H1 (cell line): ENCODE measurements around the gene CORO1C. TPM values are rescaled to one million over a fixed set of nuclear protein-coding genes. Genes with fewer than 3 reads are reported as not detected.

Source experiments
- CTCF ChIA-PET: fragments of 300-600 bp; sonication (Branson Sonifier 250); formaldehyde crosslinking; loops from one replicate; lab custom pipeline; 2021; ENCODE audit not compliant: partially characterized antibody; lab: Charles Lee
- POLR2A ChIA-PET: fragments of 300-600 bp; sonication (Branson Sonifier 250); formaldehyde crosslinking; loops from one replicate; lab custom pipeline; 2021; ENCODE audit warnings: inconsistent platforms; ENCODE audit not compliant: partially characterized antibody; lab: Charles Lee
- DNase-seq, 2 experiments: peaks; one replicate each; pipeline versions ENCODE4 v3.0.0 to v3.0.0-alpha.2; 2010 to 2022; ENCODE audit warnings: low spot score in 2 of 2, low read depth in 1 of 2, mixed read lengths in 1 of 2
- FAIRE-seq: peaks from 2 replicates; lab custom pipeline; 2011; peaks lifted over from hg19 to GRCh38; lab: Jason Lieb, UNC
- H2AFZ ChIP-seq: 2 replicates; pipeline ENCODE4 v1.8.1; 2012; ENCODE audit warnings: low read length, inconsistent platforms
- H2AK5ac ChIP-seq: 2 replicates; pipeline ENCODE4 v1.6.1; 2013; ENCODE audit warnings: low read depth, low read length
- H2BK120ac ChIP-seq: replicated peaks from 2 replicates; pipeline ENCODE3; 2013; ENCODE audit warnings: low read depth, low read length, inconsistent platforms
- H2BK12ac ChIP-seq: 2 replicates; pipeline ENCODE4 v1.6.1; 2013; ENCODE audit warnings: low read depth, low read length
- H2BK15ac ChIP-seq: 2 replicates; pipeline ENCODE4 v1.6.1; 2013; ENCODE audit warnings: low read length
- H2BK20ac ChIP-seq: 2 replicates; pipeline ENCODE4 v1.6.1; 2013; ENCODE audit warnings: low read length
- H2BK5ac ChIP-seq: 2 replicates; pipeline ENCODE4 v1.6.1; 2013; ENCODE audit warnings: low read depth, low read length
- H3K14ac ChIP-seq: 2 replicates; pipeline ENCODE4 v1.6.1; 2013; ENCODE audit warnings: inconsistent platforms; ENCODE audit not compliant: insufficient read length
- H3K18ac ChIP-seq: 2 replicates; pipeline ENCODE4 v1.6.1; 2013; ENCODE audit warnings: low read length; ENCODE audit errors: extremely low read depth
- H3K23ac ChIP-seq: 2 replicates; pipeline ENCODE4 v1.6.1; 2013; ENCODE audit warnings: inconsistent platforms; ENCODE audit not compliant: insufficient read length
- H3K23me2 ChIP-seq: 2 replicates; pipeline ENCODE4 v1.6.1; 2013; ENCODE audit warnings: low read depth, low read length
- H3K27ac ChIP-seq: 2 replicates; pipeline ENCODE4 v1.6.1; 2011; ENCODE audit warnings: low read depth, low read length, inconsistent platforms
- H3K27me3 ChIP-seq, 4 experiments: replicated peaks in 1 of 4; 1 replicate in 1 of 4; 2 replicates in 3 of 4; pipeline versions ENCODE4 v1.6.1 to v1.8.1; 2011 to 2013; ENCODE audit warnings: low read length in 3 of 4, mild to moderate bottlenecking in 3 of 4, inconsistent platforms in 2 of 4, mixed read lengths in 2 of 4, moderate library complexity in 1 of 4; ENCODE audit not compliant: control insufficient read depth in 3 of 4, insufficient read depth in 3 of 4; ENCODE audit errors: extremely low read depth in 1 of 4
- H3K36me3 ChIP-seq, 4 experiments: 2 replicates each; pipeline versions ENCODE4 v1.6.1 to v1.8.1; 2011 to 2013; ENCODE audit warnings: mild to moderate bottlenecking in 4 of 4, low read length in 3 of 4, moderate library complexity in 2 of 4, control low read depth in 1 of 4, inconsistent platforms in 1 of 4; ENCODE audit not compliant: insufficient read depth in 4 of 4, control insufficient read depth in 2 of 4
- H3K4ac ChIP-seq: replicated peaks from 2 replicates; pipeline ENCODE3; 2013; ENCODE audit warnings: low read length, low read depth, mixed read lengths, inconsistent platforms; ENCODE audit not compliant: insufficient read length
- H3K4me1 ChIP-seq, 4 experiments: replicated peaks in 1 of 4; 1 replicate in 1 of 4; 2 replicates in 3 of 4; pipeline versions ENCODE4 v1.6.1 to v1.8.1; 2011 to 2013; ENCODE audit warnings: low read length in 3 of 4, inconsistent platforms in 2 of 4, mixed read lengths in 1 of 4; ENCODE audit not compliant: insufficient read depth in 4 of 4, control insufficient read depth in 3 of 4
- H3K4me2 ChIP-seq, 2 experiments: 2 replicates each; pipeline versions ENCODE4 v1.6.1 to v1.8.1; 2011 to 2013; ENCODE audit warnings: low read depth in 2 of 2, low read length in 2 of 2, control low read depth in 1 of 2, inconsistent platforms in 1 of 2, mild to moderate bottlenecking in 1 of 2; ENCODE audit not compliant: insufficient read depth in 1 of 2
- H3K4me3 ChIP-seq, 4 experiments: fragments of 200-600, 300-600 bp in 1 of 4; sonication (generic), shearing (Covaris generic), sonication (Bioruptor Twin) in 1 of 4; 2 replicates each; pipeline versions ENCODE4 v1.5.1 to v1.8.1; 2011 to 2016; ENCODE audit warnings: low read length in 4 of 4, low read depth in 3 of 4, control low read depth in 2 of 4, inconsistent platforms in 2 of 4, mild to moderate bottlenecking in 2 of 4, mixed read lengths in 1 of 4, moderate library complexity in 1 of 4; ENCODE audit not compliant: insufficient read depth in 2 of 4; ENCODE audit errors: extremely low read depth in 1 of 4
- H3K56ac ChIP-seq: replicated peaks from 2 replicates; pipeline ENCODE3; 2013; ENCODE audit warnings: low read depth, mild to moderate bottlenecking, mixed read lengths, low read length, inconsistent platforms; ENCODE audit not compliant: insufficient read length
- H3K79me1 ChIP-seq: 2 replicates; pipeline ENCODE4 v1.6.1; 2013; ENCODE audit warnings: low read depth, low read length, control low read depth
- H3K79me2 ChIP-seq, 2 experiments: 2 replicates each; pipeline versions ENCODE4 v1.6.1 to v1.8.1; 2012 to 2013; ENCODE audit warnings: low read length in 2 of 2, mild to moderate bottlenecking in 2 of 2, inconsistent platforms in 1 of 2; ENCODE audit not compliant: insufficient read depth in 2 of 2, control insufficient read depth in 1 of 2
- H3K9ac ChIP-seq, 4 experiments: replicated peaks in 1 of 4; 1 replicate in 1 of 4; 2 replicates in 3 of 4; pipeline versions ENCODE4 v1.6.1 to v1.8.1; 2011 to 2013; ENCODE audit warnings: low read depth in 3 of 4, low read length in 3 of 4, control low read depth in 2 of 4, mild to moderate bottlenecking in 2 of 4, moderate library complexity in 2 of 4, inconsistent platforms in 1 of 4; ENCODE audit errors: extremely low read depth in 1 of 4
- H3K9me3 ChIP-seq, 2 experiments: 2 replicates each; pipeline versions ENCODE4 v1.6.1 to v1.8.1; 2012 to 2013; ENCODE audit warnings: mild to moderate bottlenecking in 2 of 2, moderate library complexity in 2 of 2, control low read depth in 1 of 2, inconsistent platforms in 1 of 2, low read depth in 1 of 2, low read length in 1 of 2, mixed read lengths in 1 of 2; ENCODE audit not compliant: insufficient read depth in 2 of 2
- H4K20me1 ChIP-seq, 2 experiments: replicated peaks in 1 of 2; 2 replicates each; pipeline versions ENCODE3 to v1.8.1; 2011 to 2013; ENCODE audit warnings: inconsistent platforms in 2 of 2, low read length in 2 of 2, mild to moderate bottlenecking in 1 of 2; ENCODE audit not compliant: insufficient read depth in 2 of 2, control insufficient read depth in 1 of 2
- H4K5ac ChIP-seq: 2 replicates; pipeline ENCODE4 v1.6.1; 2013; ENCODE audit warnings: low read length, low read depth, mixed read lengths, inconsistent platforms; ENCODE audit not compliant: insufficient read length
- H4K8ac ChIP-seq: 2 replicates; pipeline ENCODE4 v1.8.0; 2013; ENCODE audit warnings: mild to moderate bottlenecking, moderate library complexity, low read length, inconsistent platforms; ENCODE audit not compliant: insufficient read depth; ENCODE audit errors: extremely low read depth
- H4K91ac ChIP-seq: replicated peaks from 2 replicates; pipeline ENCODE3; 2013; ENCODE audit warnings: low read length, mixed read lengths, inconsistent platforms; ENCODE audit not compliant: insufficient read length
- ATF2 ChIP-seq: IDR thresholded peaks from 2 replicates; pipeline ENCODE4 v1.6.1; 2012; ENCODE audit warnings: low read length, inconsistent platforms
- CBX8 ChIP-seq: fragments of 300-800, 300-1000 bp; sonication (generic); IDR thresholded peaks from 2 replicates; pipeline ENCODE4 v1.7.1; 2016; ENCODE audit warnings: low read depth, low read length, borderline replicate concordance
- EGR1 ChIP-seq: IDR thresholded peaks from 2 replicates; pipeline ENCODE4 v1.6.1; 2011; ENCODE audit warnings: low read depth, low read length, borderline replicate concordance
- EZH2 ChIP-seq: fragments of 200-600 bp; sonication (generic); IDR thresholded peaks from 2 replicates; pipeline ENCODE4 v1.7.1; 2012; ENCODE audit warnings: low read depth, mild to moderate bottlenecking, moderate library complexity, low read length, inconsistent platforms; ENCODE audit not compliant: severe bottlenecking
- GTF2F1 ChIP-seq: IDR thresholded peaks from 2 replicates; pipeline ENCODE4 v1.6.1; 2012; ENCODE audit warnings: low read depth, low read length, improper control_type of control experiment, borderline replicate concordance
- HDAC2 ChIP-seq, 2 experiments: fragments of 300-600 bp in 1 of 2; sonication (generic) in 1 of 2; IDR thresholded peaks; 2 replicates each; pipeline ENCODE4 v1.6.1; 2011 to 2012; ENCODE audit warnings: low read depth in 2 of 2, low read length in 2 of 2, mild to moderate bottlenecking in 2 of 2, moderate library complexity in 2 of 2, borderline replicate concordance in 1 of 2, inconsistent platforms in 1 of 2
- NANOG ChIP-seq: IDR thresholded peaks from 2 replicates; pipeline ENCODE4 v1.6.1; 2011; ENCODE audit warnings: low read length, low read depth, mild to moderate bottlenecking, inconsistent platforms; ENCODE audit not compliant: insufficient read depth, poor library complexity, severe bottlenecking
- RAD21 ChIP-seq, 2 experiments: IDR thresholded peaks in 1 of 2; conservative IDR thresholded peaks in 1 of 2; 2 replicates each; pipeline ENCODE4 v1.6.1; 2011; ENCODE audit warnings: low read depth in 2 of 2, low read length in 2 of 2, improper control_type of control experiment in 1 of 2, inconsistent platforms in 1 of 2, mild to moderate bottlenecking in 1 of 2, moderate library complexity in 1 of 2
- WGBS, 2 experiments: shearing (Covaris generic) in 1 of 2; methylation state at CpG; one replicate each; pipeline versions ENCODE4 v1.1.6 to v1.1.7; 2013 to 2015; ENCODE audit warnings: low lambda C conversion rate in 2 of 2, mixed read lengths in 2 of 2, inconsistent platforms in 1 of 2, low coverage in 1 of 2, missing lambda C conversion rate in 1 of 2; ENCODE audit not compliant: insufficient replicate concordance in 2 of 2, insufficient coverage in 1 of 2, insufficient read length in 1 of 2; ENCODE audit errors: extremely low coverage in 1 of 2, missing lambda C conversion rate in 1 of 2; 5-methylcytosine and 5-hydroxymethylcytosine counted together
- polyA plus RNA-seq, 7 experiments: library from polyadenylated mRNA; depleted of rRNA in 3 of 7; stranded (reverse) in 5 of 7; unstranded in 2 of 7; fragments of >200 nt in 5 of 7; fragments of 200-250 nt in 2 of 7; gene quantifications; 1 replicate in 5 of 7; 2 replicates in 1 of 7; 4 replicates in 1 of 7; pipeline versions ENCODE4 v1.2.1 to v1.2.3, GENCODE V29; 2011 to 2013; ENCODE audit warnings: missing spikeins in 2 of 7, mixed read lengths in 2 of 7
- total RNA-seq: library from RNA; stranded (reverse); fragmentation: NEBNext Ultra II Directional; extraction: Animal tissue kit (Norgen Biotek cat#: 25700); gene quantifications from 2 replicates; pipeline ENCODE4 v1.2.1, GENCODE V29; 2021

Gene CORO1C
- total and polyA plus RNA-seq, 2 of the 8 experiments (the other 6 are each of a cell fraction or from before 2014, with no cell fraction given) = 72.7 to 120 TPM

- Histone ChIP-seq H3K27me3 (no peaks in the 10 kb centered on the region; a peak in 1 of 7 replicates), H4K8ac (0 out of 2 replicates have a peak overlapping the region, but pooled peaks have one; percentile 38), H2BK120ac (no peak overlapping the region), H4K20me1 (peaks cover 0 to 8% of the 10 kb centered on the region in 2 experiments), H2BK15ac (0 out of 2 replicates have a peak overlapping the region, but pooled peaks have one; percentile 81), H3K23ac (no peak overlapping the region), H3K79me1 (no peaks in the 10 kb centered on the region; the same call in 1 of the 2 replicates), H3K9ac (no peak overlapping the region), H3K56ac (no peak overlapping the region), H4K5ac (no peak overlapping the region), H3K4ac (no peak overlapping the region), H4K91ac (no peak overlapping the region), H2BK5ac (no peak overlapping the region), H2BK20ac (no peak overlapping the region), H3K4me2 (no peak overlapping the region), H3K4me1 (peaks cover 0 to 14% (median 0%) of the 10 kb centered on the region in 4 experiments; a peak in 3 of 7 replicates), H3K23me2 (peaks cover 7% of the 10 kb centered on the region; the same call in 1 of the 2 replicates), H3K9me3 (no peaks in the 10 kb centered on the region), H3K36me3 (no peaks in the 10 kb centered on the region), H3K79me2 (no peaks in the 10 kb centered on the region), H3K4me3 (no peak overlapping the region), H2AFZ (no peak overlapping the region), H2BK12ac (0 out of 2 replicates have a peak overlapping the region, but pooled peaks have one; percentile 46), H3K18ac (no peak overlapping the region), H3K27ac (no peak overlapping the region), H3K14ac (no peak overlapping the region), H2AK5ac (no peak overlapping the region)
- POLR2A ChIA-PET = interaction anchor here (1.1 to 1.8 kb wide), 4 partner anchors 10 to 132 kb away, joined by 3 to 4 read pairs (median 4); partner anchors contain the start of gene ISCU
- DNase-seq (no peak), FAIRE-seq (no peak)
- WGBS, 2 experiments = 97% methylated on average over 11 of the region's 11 CpGs; no CpG with 5 or more reads in 1 of the 2 experiments
- CTCF ChIA-PET = interaction anchor here (0.7 to 3.1 kb wide), 9 partner anchors 9 to 155 kb away, joined by 3 to 11 read pairs (median 3); partner anchors contain the start of gene ISCU
- no peak for TF ChIP-seq EGR1
- no peak for TF ChIP-seq GTF2F1
- no peak for TF ChIP-seq HDAC2 (IDR thresholded peaks at IDR 0.05; ENCODE audit: borderline replicate concordance in 1 of 2, low read depth in 2 of 2, low read length in 2 of 2)
- no peak for TF ChIP-seq ATF2
- no peak for TF ChIP-seq NANOG
- TF ChIP-seq RAD21 (IDR thresholded peaks at IDR 0.05 in 1 of 2, conservative IDR thresholded peaks at IDR 0.05 in 1 of 2; ENCODE audit: low read depth in 2 of 2, low read length in 2 of 2) = no peak
- no peak for TF ChIP-seq EZH2
- TF ChIP-seq CBX8 = no peak
Observed at GRCh38 chr12:108598553-108599250, 132.6 kb downstream of the CORO1C start.
